HepG2 (cell line): ENCODE measurements around the gene PROX1. TPM values are rescaled to one million over a fixed set of nuclear protein-coding genes. Genes with fewer than 3 reads are reported as not detected.

ENCODE experiments used
- GTF2F1 ChIP-seq: fragments of 150-350 bp; IDR thresholded peaks from 2 replicates; pipeline ENCODE4 v1.6.1; 2014; ENCODE audit warnings: low read length
- HNRNPK ChIP-seq: fragments of 200-400 bp; formaldehyde crosslinking; IDR thresholded peaks from 2 replicates; pipeline ENCODE4 v1.6.1; 2018; ENCODE audit warnings: low read length, low read depth, moderate library complexity, mild to moderate bottlenecking; ENCODE audit not compliant: poor library complexity, severe bottlenecking
- HOXA7 ChIP-seq: sonication (generic); formaldehyde crosslinking; IDR thresholded peaks from 2 replicates; pipeline ENCODE4 v1.8.1; 2022; ENCODE audit warnings: mild to moderate bottlenecking, missing genetic modification reagents, moderate library complexity
- ISX ChIP-seq: sonication (generic); formaldehyde crosslinking; conservative IDR thresholded peaks from 2 replicates; pipeline ENCODE4 v1.5.0; 2020; ENCODE audit warnings: missing genetic modification reagents
- MAF1 ChIP-seq: sonication (generic); formaldehyde crosslinking; IDR thresholded peaks from 2 replicates; pipeline ENCODE4 v1.5.0; 2020; ENCODE audit warnings: missing genetic modification reagents, borderline replicate concordance
- MED13 ChIP-seq: sonication (generic); formaldehyde crosslinking; IDR thresholded peaks from 2 replicates; pipeline ENCODE4 v1.5.0; 2020; ENCODE audit warnings: missing genetic modification reagents
- MIER3 ChIP-seq: IDR thresholded peaks from 2 replicates; pipeline ENCODE4 v1.6.1; 2016; ENCODE audit warnings: missing compliant biosample characterization, borderline replicate concordance
- MIXL1 ChIP-seq: IDR thresholded peaks from 2 replicates; pipeline ENCODE4 v1.6.1; 2016
- NBN ChIP-seq: fragments of 450-650 bp; conservative IDR thresholded peaks from 2 replicates; pipeline ENCODE4 v1.6.1; 2017
- PAX8 ChIP-seq: sonication (generic); formaldehyde crosslinking; IDR thresholded peaks from 2 replicates; pipeline ENCODE4 v1.8.0; 2022; ENCODE audit warnings: mild to moderate bottlenecking, missing genetic modification reagents, borderline replicate concordance
- ZNF180 ChIP-seq: sonication (generic); formaldehyde crosslinking; IDR thresholded peaks from 2 replicates; pipeline ENCODE4 v1.4.0; 2020; ENCODE audit warnings: low read depth, missing genetic modification reagents, borderline replicate concordance
- ZNF563 ChIP-seq: sonication (generic); formaldehyde crosslinking; IDR thresholded peaks from 2 replicates; pipeline ENCODE4 v1.8.0; 2022; ENCODE audit warnings: mild to moderate bottlenecking, moderate library complexity, missing genetic modification reagents
- polyA plus RNA-seq, 8 experiments: library from polyadenylated mRNA; depleted of rRNA in 3 of 8; stranded (reverse) in 7 of 8; unstranded in 1 of 8; fragments of >200 nt; fragmentation: Illumina TruSeq in 4 of 8; extraction: Trizol in 4 of 8; gene quantifications; 2 replicates each; pipeline versions ENCODE4 v1.2.1 to v1.2.3, GENCODE V29; 2011 to 2016; ENCODE audit warnings: low read depth in 4 of 8, missing spikeins in 1 of 8, mixed read lengths in 1 of 8; ENCODE audit not compliant: insufficient read depth in 1 of 8
- total RNA-seq, 5 experiments: library from RNA; depleted of rRNA; stranded (reverse); fragments of >200 nt; fragmentation: Illumina TruSeq; extraction: Trizol; gene quantifications; 2 replicates each; pipeline ENCODE4 v1.2.3, GENCODE V29; 2016; ENCODE audit warnings: low read depth in 1 of 5
- TF ChIP-seq, protein P1 (sequence below): sonication (generic); formaldehyde crosslinking; IDR thresholded peaks from 2 replicates; pipeline ENCODE4 v1.4.0; 2020; ENCODE audit warnings: missing genetic modification reagents
- TF ChIP-seq, protein P2 (sequence below): sonication (generic); formaldehyde crosslinking; IDR thresholded peaks from 2 replicates; pipeline ENCODE4 v1.4.0; 2020; ENCODE audit warnings: missing genetic modification reagents
- TF ChIP-seq, protein P3 (sequence below): sonication (generic); formaldehyde crosslinking; IDR thresholded peaks from 2 replicates; pipeline ENCODE4 v1.5.0; 2020; ENCODE audit warnings: mild to moderate bottlenecking, missing genetic modification reagents
- TF ChIP-seq, protein P4 (sequence below): sonication (generic); formaldehyde crosslinking; IDR thresholded peaks from 2 replicates; pipeline ENCODE4 v1.8.0; 2022; ENCODE audit warnings: mild to moderate bottlenecking, missing genetic modification reagents, moderate library complexity

PROX1 gene
- total and polyA plus RNA-seq, 2 of the 13 experiments (the other 11 are each of a cell fraction or from before 2014, with no cell fraction given), result 12.3 to 30.2 TPM

DNA sequence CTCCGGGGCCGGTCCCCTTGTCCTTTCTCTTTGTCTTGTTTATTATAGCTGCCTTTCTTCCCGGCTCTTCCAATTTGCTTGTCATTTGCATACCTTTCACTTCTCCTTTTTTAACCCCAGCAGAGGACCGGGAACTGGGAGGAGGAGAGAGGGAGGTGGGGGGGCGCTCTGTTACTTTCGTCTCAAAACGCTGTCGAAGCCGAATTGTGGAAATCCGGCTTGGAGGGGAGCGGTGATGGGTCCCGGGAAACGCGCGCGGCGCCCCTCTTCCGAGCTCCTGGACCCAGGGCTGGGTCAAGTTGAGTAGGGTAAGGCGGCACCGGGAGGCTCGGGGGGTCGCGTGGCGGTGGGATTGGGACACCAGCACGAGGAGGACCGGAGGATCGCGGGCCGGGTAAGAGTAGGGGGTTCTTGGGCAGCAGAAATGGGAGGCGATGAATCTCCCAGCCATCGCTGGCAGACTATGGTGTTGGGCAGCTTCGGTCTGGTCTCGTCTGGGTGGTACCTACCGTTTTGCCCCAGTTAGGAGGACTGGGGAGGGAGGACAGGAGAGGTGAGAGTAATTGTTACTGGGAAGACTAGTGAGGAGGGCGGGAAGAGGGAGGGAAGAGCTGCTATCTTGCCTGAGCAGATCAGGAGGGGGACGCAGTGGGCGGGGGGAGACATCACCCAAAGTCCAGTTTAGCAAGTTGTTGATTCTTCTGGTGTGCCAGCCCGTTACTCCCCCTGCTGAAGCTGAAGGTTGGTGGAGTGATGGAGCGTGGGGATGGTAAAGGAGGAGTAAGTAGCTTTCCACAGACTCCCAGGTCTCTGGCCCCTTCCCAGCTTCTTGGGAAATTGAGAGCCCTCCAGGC lies 1.5 kb downstream of the PROX1 start (continued):
- TF ChIP-seq MED13 (CRISPR knock-in tag), result peak; percentile 81
- TF ChIP-seq, protein P1, sequence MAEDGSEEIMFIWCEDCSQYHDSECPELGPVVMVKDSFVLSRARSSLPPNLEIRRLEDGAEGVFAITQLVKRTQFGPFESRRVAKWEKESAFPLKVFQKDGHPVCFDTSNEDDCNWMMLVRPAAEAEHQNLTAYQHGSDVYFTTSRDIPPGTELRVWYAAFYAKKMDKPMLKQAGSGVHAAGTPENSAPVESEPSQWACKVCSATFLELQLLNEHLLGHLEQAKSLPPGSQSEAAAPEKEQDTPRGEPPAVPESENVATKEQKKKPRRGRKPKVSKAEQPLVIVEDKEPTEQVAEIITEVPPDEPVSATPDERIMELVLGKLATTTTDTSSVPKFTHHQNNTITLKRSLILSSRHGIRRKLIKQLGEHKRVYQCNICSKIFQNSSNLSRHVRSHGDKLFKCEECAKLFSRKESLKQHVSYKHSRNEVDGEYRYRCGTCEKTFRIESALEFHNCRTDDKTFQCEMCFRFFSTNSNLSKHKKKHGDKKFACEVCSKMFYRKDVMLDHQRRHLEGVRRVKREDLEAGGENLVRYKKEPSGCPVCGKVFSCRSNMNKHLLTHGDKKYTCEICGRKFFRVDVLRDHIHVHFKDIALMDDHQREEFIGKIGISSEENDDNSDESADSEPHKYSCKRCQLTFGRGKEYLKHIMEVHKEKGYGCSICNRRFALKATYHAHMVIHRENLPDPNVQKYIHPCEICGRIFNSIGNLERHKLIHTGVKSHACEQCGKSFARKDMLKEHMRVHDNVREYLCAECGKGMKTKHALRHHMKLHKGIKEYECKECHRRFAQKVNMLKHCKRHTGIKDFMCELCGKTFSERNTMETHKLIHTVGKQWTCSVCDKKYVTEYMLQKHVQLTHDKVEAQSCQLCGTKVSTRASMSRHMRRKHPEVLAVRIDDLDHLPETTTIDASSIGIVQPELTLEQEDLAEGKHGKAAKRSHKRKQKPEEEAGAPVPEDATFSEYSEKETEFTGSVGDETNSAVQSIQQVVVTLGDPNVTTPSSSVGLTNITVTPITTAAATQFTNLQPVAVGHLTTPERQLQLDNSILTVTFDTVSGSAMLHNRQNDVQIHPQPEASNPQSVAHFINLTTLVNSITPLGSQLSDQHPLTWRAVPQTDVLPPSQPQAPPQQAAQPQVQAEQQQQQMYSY, result 0 out of 2 replicates have a peak, but pooled peaks have one; percentile 27
- TF ChIP-seq, protein P2, sequence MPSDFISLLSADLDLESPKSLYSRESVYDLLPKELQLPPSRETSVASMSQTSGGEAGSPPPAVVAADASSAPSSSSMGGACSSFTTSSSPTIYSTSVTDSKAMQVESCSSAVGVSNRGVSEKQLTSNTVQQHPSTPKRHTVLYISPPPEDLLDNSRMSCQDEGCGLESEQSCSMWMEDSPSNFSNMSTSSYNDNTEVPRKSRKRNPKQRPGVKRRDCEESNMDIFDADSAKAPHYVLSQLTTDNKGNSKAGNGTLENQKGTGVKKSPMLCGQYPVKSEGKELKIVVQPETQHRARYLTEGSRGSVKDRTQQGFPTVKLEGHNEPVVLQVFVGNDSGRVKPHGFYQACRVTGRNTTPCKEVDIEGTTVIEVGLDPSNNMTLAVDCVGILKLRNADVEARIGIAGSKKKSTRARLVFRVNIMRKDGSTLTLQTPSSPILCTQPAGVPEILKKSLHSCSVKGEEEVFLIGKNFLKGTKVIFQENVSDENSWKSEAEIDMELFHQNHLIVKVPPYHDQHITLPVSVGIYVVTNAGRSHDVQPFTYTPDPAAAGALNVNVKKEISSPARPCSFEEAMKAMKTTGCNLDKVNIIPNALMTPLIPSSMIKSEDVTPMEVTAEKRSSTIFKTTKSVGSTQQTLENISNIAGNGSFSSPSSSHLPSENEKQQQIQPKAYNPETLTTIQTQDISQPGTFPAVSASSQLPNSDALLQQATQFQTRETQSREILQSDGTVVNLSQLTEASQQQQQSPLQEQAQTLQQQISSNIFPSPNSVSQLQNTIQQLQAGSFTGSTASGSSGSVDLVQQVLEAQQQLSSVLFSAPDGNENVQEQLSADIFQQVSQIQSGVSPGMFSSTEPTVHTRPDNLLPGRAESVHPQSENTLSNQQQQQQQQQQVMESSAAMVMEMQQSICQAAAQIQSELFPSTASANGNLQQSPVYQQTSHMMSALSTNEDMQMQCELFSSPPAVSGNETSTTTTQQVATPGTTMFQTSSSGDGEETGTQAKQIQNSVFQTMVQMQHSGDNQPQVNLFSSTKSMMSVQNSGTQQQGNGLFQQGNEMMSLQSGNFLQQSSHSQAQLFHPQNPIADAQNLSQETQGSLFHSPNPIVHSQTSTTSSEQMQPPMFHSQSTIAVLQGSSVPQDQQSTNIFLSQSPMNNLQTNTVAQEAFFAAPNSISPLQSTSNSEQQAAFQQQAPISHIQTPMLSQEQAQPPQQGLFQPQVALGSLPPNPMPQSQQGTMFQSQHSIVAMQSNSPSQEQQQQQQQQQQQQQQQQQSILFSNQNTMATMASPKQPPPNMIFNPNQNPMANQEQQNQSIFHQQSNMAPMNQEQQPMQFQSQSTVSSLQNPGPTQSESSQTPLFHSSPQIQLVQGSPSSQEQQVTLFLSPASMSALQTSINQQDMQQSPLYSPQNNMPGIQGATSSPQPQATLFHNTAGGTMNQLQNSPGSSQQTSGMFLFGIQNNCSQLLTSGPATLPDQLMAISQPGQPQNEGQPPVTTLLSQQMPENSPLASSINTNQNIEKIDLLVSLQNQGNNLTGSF (CRISPR knock-in tag), result no peak
- no peak for TF ChIP-seq PAX8 (CRISPR knock-in tag)
- TF ChIP-seq, protein P3, sequence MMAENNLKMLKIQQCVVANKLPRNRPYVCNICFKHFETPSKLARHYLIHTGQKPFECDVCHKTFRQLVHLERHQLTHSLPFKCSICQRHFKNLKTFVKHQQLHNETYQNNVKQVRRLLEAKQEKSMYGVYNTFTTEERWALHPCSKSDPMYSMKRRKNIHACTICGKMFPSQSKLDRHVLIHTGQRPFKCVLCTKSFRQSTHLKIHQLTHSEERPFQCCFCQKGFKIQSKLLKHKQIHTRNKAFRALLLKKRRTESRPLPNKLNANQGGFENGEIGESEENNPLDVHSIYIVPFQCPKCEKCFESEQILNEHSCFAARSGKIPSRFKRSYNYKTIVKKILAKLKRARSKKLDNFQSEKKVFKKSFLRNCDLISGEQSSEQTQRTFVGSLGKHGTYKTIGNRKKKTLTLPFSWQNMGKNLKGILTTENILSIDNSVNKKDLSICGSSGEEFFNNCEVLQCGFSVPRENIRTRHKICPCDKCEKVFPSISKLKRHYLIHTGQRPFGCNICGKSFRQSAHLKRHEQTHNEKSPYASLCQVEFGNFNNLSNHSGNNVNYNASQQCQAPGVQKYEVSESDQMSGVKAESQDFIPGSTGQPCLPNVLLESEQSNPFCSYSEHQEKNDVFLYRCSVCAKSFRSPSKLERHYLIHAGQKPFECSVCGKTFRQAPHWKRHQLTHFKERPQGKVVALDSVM (CRISPR knock-in tag), result no peak
- TF ChIP-seq ISX (CRISPR knock-in tag), result no peak
- 0 out of 2 replicates have a peak, but pooled peaks have one; percentile 55 for TF ChIP-seq ZNF563
- TF ChIP-seq MAF1 (CRISPR knock-in tag), result no peak
- TF ChIP-seq NBN, result no peak
- no peak for TF ChIP-seq GTF2F1
- TF ChIP-seq HNRNPK, result no peak
- TF ChIP-seq MIXL1 (CRISPR knock-in tag), result no peak; the same call in 1 of the 2 replicates
- no peak for TF ChIP-seq ZNF180 (CRISPR knock-in tag)
- TF ChIP-seq, protein P4, sequence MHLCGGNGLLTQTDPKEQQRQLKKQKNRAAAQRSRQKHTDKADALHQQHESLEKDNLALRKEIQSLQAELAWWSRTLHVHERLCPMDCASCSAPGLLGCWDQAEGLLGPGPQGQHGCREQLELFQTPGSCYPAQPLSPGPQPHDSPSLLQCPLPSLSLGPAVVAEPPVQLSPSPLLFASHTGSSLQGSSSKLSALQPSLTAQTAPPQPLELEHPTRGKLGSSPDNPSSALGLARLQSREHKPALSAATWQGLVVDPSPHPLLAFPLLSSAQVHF (CRISPR knock-in tag), result peak; percentile 79
- no peak for TF ChIP-seq HOXA7 (CRISPR knock-in tag)
- 0 out of 2 replicates have a peak, but pooled peaks have one; percentile 28 for TF ChIP-seq MIER3
